OCI-LY3 (cell line): Measurements from ENCODE around the gene ITGA3.
"Not testable (repeated sequence)": the region's sequence is repeated elsewhere in the genome, so short reads cannot be mapped to it uniquely, and the experiment has no call there.

Experiments used
- H2AFZ ChIP-seq: fragments of 200-600, 300-600 bp; shearing (Covaris generic); 2 replicates; pipeline ENCODE4 v1.6.0; 2014; ENCODE audit warnings: antibody characterized with exemption, low read depth, low read length
- H3K27ac ChIP-seq: fragments of 200-600, 300-600 bp; sonication (generic); 2 replicates; pipeline ENCODE4 v1.5.1; 2014; ENCODE audit warnings: mild to moderate bottlenecking, low read length, moderate library complexity, mixed read lengths
- H3K27me3 ChIP-seq: fragments of 200-600, 300-600 bp; sonication (generic); 2 replicates; pipeline ENCODE4 v1.6.1; 2014; ENCODE audit warnings: low read depth, low read length, mixed read lengths
- H3K36me3 ChIP-seq: fragments of 200-600, 300-600 bp; sonication (generic); replicated peaks from 2 replicates; pipeline ENCODE3; 2014; ENCODE audit warnings: low read depth, low read length, mixed read lengths
- H3K4me1 ChIP-seq: fragments of 300-600, 200-600 bp; sonication (generic); 2 replicates; pipeline ENCODE4 v1.6.1; 2014; ENCODE audit warnings: low read length, mixed read lengths
- H3K4me2 ChIP-seq: fragments of 200-600, 300-600 bp; sonication (generic); 2 replicates; pipeline ENCODE4 v1.6.1; 2014; ENCODE audit warnings: low read length, mixed read lengths
- H3K4me3 ChIP-seq: fragments of 300-600, 200-600 bp; sonication (generic); 2 replicates; pipeline ENCODE4 v1.5.1; 2014; ENCODE audit warnings: antibody characterized with exemption, mild to moderate bottlenecking, low read length, moderate library complexity
- H3K79me2 ChIP-seq: fragments of 300-600, 200-600 bp; shearing (Covaris generic); 2 replicates; pipeline ENCODE4 v1.6.1; 2014; ENCODE audit warnings: mild to moderate bottlenecking, low read length, mixed read lengths
- H3K9ac ChIP-seq: fragments of 300-600, 200-600 bp; shearing (Covaris generic); 2 replicates; pipeline ENCODE4 v1.6.0; 2014; ENCODE audit warnings: mild to moderate bottlenecking, low read length, moderate library complexity
- H3K9me3 ChIP-seq: fragments of 200-600, 300-600 bp; shearing (Covaris generic); 2 replicates; pipeline ENCODE4 v1.6.1; 2014; ENCODE audit warnings: low read length, mixed read lengths; ENCODE audit not compliant: insufficient read depth
- H4K20me1 ChIP-seq: fragments of 200-600, 300-600 bp; sonication (generic); 2 replicates; pipeline ENCODE4 v1.6.1; 2016; ENCODE audit warnings: low read length, mixed read lengths; ENCODE audit not compliant: insufficient read depth
- EZH2phosphoT487 ChIP-seq: fragments of 200-600 bp; shearing (Covaris generic); IDR thresholded peaks from 2 replicates; pipeline ENCODE4 v1.6.1; 2018; ENCODE audit warnings: antibody characterized with exemption, mixed run types, low read depth
- TF ChIP-seq, protein P1 (sequence below): fragments of 200-600, 300-600 bp; sonication (generic); IDR thresholded peaks from 2 replicates; pipeline ENCODE4 v1.5.1; 2014; ENCODE audit warnings: antibody characterized with exemption, low read length, low read depth

The ITGA3 gene

DNA sequence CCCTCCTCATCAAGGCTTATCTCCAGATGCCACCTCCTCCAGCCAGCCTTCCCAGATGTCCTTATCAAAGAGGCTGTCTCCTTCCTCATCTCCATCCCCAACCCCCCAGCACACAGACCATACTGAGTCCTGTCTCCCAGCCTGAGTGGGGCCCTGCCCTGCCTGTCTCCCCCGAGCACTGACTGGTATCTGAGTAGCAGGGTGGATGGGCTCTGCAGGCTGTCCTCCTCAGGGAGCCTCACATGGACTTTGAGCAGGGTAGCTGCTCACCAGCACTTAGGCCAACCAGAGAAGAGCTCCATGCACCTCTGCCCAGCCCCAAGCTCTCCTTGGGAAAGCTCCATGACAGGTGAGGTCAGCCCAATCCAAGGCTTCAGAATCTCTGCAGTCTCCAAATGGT is 20.0 kb upstream of the ITGA3 start:
- Histone ChIP-seq H2AFZ (no peak overlapping the region), H4K20me1 (no peaks in the 10 kb centered on the region), H3K4me1 (no peaks in the 10 kb centered on the region), H3K27me3 (peaks cover 20% of the 10 kb centered on the region), H3K4me2 (no peak overlapping the region), H3K4me3 (no peak overlapping the region), H3K9ac (no peak overlapping the region), H3K27ac (no peak overlapping the region), H3K9me3 (no peaks in the 10 kb centered on the region), H3K36me3 (no peaks in the 10 kb centered on the region), H3K79me2 (no peaks in the 10 kb centered on the region)
- TF ChIP-seq, protein P1, sequence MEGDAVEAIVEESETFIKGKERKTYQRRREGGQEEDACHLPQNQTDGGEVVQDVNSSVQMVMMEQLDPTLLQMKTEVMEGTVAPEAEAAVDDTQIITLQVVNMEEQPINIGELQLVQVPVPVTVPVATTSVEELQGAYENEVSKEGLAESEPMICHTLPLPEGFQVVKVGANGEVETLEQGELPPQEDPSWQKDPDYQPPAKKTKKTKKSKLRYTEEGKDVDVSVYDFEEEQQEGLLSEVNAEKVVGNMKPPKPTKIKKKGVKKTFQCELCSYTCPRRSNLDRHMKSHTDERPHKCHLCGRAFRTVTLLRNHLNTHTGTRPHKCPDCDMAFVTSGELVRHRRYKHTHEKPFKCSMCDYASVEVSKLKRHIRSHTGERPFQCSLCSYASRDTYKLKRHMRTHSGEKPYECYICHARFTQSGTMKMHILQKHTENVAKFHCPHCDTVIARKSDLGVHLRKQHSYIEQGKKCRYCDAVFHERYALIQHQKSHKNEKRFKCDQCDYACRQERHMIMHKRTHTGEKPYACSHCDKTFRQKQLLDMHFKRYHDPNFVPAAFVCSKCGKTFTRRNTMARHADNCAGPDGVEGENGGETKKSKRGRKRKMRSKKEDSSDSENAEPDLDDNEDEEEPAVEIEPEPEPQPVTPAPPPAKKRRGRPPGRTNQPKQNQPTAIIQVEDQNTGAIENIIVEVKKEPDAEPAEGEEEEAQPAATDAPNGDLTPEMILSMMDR: no peak
- TF ChIP-seq EZH2phosphoT487: no peak

DNA sequence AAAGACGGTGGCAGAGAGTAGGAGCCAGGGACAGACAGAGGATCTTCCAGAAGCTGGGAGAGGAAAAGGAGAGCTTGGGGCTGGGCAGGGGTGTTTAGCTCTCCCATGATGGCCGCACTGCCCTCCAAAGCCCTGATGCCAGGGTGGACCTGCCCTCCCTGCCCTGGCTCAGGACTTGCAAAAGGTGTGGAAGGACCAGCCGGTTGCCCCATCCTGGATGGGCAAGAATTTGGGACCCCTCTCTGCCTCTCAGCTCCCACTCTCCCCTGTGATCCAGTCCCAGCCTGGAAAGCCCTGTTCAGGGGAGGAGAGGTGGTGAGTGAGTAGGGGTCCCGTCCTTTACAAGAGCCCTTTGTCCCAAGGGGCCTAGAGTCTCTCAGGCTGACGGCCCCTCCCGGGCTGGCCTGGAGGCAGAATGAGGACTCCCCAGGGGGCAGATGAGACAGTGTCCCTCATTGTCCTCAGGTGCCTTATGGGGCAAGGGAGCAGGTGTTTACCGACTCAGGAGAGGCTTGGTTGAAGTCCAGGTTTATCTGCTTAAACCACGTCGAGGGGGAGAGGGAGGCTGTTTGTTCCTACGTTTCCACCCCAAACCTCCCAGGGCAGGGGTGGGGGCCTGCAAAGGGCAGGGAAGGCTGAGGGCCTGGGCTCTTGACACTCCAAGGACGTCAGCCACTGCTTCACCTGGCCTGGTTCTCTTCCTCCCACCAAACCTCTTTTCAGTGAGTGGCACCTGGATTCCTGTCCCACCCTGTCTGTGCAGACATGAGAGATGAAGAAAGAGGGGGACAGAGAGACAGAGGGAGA is 19.3 kb upstream of the ITGA3 start:
- no peak overlapping the region for H2AFZ ChIP-seq
- H3K9me3 ChIP-seq: no peaks in the 10 kb centered on the region
- no peaks in the 10 kb centered on the region for H3K36me3 ChIP-seq
- no peak overlapping the region for H3K9ac ChIP-seq
- H3K4me2 ChIP-seq: no peak overlapping the region
- no peaks in the 10 kb centered on the region for H3K79me2 ChIP-seq
- H4K20me1 ChIP-seq: no peaks in the 10 kb centered on the region
- no peak overlapping the region for H3K4me3 ChIP-seq
- TF ChIP-seq EZH2phosphoT487: no peak
- TF ChIP-seq, protein P1: no peak
- H3K27me3 ChIP-seq: peaks cover 17% of the 10 kb centered on the region
- no peaks in the 10 kb centered on the region for H3K4me1 ChIP-seq
- no peak overlapping the region for H3K27ac ChIP-seq

DNA sequence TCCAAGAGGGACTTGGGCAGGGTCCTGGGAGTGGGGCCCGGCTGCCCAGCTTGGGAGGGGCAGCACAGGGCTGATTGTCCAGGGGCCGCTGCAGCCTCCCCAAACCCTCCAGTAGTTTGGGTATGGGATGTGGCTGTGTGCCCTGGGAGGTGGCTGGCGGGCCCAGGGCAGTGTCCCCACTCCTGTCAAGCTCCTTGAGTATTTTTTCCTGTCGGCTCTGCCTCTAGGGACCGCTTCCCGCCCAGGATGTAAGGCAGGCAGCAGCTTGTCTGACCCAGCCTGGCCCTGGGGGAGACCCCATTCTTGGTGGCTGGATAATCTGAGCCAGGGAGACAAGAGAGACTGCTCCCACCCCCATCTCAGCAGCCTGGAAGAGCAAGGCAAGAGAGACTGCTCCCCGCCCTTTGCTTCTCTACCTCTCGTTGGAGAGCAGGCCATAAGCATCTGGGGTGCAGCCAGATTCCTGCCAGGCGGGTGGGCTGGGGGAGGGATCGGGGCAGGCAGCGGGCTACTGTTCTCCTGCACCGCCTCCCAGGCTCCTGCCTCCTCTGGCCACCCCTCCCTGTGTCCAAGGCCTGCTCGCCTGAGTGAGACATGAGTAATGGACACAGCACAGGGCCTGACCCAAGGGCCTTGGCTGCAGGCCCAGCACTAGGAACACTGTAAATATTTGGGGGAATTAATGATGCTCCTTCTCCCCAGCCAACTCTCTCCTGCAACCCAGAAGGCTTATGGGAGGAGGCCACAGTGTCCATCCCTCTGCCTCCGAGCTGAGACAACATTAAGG is 18.4 kb upstream of the ITGA3 start:
- Histone ChIP-seq H2AFZ (no peak overlapping the region), H3K9ac (no peak overlapping the region), H3K79me2 (no peaks in the 10 kb centered on the region), H3K4me1 (no peaks in the 10 kb centered on the region), H3K27me3 (peaks cover 16% of the 10 kb centered on the region), H4K20me1 (no peaks in the 10 kb centered on the region), H3K4me2 (no peak overlapping the region), H3K4me3 (no peak overlapping the region), H3K9me3 (no peaks in the 10 kb centered on the region), H3K36me3 (no peaks in the 10 kb centered on the region), H3K27ac (no peak overlapping the region)
- TF ChIP-seq, protein P1: no peak
- TF ChIP-seq EZH2phosphoT487: no peak

DNA sequence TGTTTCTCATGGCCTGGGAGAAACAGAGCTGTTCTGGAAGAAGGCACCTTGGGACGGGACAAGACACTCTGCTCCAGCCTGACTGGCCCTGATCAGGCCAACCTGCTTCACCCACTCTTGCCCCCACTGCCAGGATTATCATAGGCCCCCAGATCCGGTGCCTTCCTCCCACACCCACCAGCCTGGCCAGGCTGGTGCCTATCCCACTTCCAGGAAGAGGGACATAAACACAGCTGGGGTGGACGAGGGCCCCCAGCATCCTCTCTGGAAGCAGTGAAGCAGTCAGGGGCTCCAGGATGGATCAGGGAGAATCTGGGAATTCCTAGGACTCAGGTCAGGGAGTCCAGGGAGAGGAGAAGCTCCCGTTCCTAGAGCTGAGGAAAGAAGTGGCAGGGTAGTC is 16.9 kb upstream of the ITGA3 start:
- Histone ChIP-seq H3K9me3 (no peaks in the 10 kb centered on the region), H3K4me3 (no peak overlapping the region)

DNA sequence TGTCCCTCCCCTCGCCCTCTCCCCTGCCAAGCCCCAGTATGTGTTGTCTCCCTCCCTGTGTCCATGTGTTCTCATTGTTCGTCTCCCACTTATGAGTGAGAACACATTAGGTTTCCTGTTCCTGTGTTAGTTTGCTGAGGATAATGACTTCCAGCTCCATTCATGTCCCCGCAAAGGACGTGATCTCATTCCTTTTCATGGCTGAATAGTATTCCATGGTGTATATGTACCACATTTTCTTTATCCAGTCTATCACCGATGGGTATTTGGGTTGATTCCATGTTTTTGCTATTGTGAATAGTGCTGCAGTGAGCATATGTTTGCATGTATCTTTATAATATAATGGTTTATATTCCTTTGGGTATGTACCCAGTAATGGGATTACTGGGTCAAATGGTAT is 15.4 kb upstream of the ITGA3 start:
- H3K79me2 ChIP-seq, H3K4me2 ChIP-seq, H4K20me1 ChIP-seq, H3K36me3 ChIP-seq, H3K9ac ChIP-seq, H3K27me3 ChIP-seq, H3K27ac ChIP-seq, H2AFZ ChIP-seq, H3K9me3 ChIP-seq, H3K4me3 ChIP-seq, H3K4me1 ChIP-seq: not testable (repeated sequence)

More for the DNA sequence above, 16.9 kb upstream of the ITGA3 start:
- Histone ChIP-seq H3K27me3 (peaks cover 8% of the 10 kb centered on the region; the same call in 1 of the 2 replicates), H3K27ac (no peak overlapping the region), H4K20me1 (no peaks in the 10 kb centered on the region), H3K79me2 (no peaks in the 10 kb centered on the region), H3K9ac (no peak overlapping the region), H3K4me1 (no peaks in the 10 kb centered on the region), H3K4me2 (no peak overlapping the region), H2AFZ (no peak overlapping the region), H3K36me3 (no peaks in the 10 kb centered on the region)
- TF ChIP-seq, protein P1: no peak
- TF ChIP-seq EZH2phosphoT487: no peak
